GM21576 (cell line): Measurements from ENCODE around the gene CLNK.
A peak's percentile ranks its signal among the peaks of the same experiment; 100 is the strongest.

Experiments used
- ATAC-seq: cut with Tn5 transposase; IDR thresholded peaks from one replicate; pipeline ENCODE4 v1.9.1; 2021; ENCODE audit warnings: mild to moderate bottlenecking, moderate library complexity; ENCODE audit not compliant: unreplicated experiment

Gene CLNK

DNA sequence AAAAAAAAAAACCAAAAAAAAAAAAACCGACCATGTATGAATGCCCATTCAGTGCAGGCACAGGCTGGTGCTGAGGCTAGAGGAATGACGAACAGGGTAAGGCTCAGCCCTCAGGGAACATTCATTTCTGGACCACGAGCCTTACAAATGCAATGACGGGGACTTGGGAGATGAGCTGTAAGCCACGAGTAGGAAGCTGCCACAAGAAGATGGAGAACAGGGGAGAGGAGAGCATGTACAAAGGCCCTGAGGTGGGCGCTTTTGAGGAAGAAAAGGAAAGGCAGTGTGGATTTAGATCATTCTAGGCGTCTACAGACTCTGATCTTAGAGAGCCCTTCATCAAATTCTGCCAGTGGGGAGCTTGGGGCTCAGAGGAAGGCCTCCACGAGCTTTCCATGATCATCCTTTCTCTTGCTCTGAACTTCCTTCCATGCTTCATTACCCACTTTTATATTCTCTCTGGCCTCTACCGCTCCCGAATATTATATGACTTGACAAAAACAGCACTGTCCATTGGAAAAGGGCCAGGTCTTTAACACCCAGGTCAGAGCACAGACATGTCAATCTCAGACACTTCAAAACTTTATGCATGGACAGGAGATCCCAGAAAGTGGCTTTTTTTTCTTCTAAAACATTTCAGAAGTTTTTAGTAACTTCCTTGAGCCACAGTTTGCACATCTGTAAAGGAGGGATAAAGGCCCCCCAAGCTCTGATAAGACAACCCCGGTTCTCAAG, 224.1 kb downstream of the CLNK start:
- ATAC-seq = no peak

DNA sequence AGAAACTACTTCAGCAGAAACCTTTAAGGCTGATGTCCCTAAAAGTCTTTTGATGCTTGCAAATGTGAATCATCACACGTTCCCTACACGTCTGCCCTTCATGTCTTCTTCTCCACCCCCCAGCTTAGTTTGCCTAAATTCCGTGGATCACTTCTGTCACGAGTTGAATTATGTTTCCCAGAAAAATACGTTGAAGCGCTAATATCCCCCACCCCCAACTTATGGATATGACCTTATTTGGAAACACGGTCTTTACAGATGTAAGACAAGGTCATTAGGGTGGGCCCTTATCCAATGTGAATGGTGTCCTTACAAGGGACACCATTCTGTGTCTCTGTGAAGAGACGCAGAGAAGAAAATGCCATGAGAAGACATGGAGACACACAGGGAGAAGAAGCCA, 225.3 kb downstream of the CLNK start:
- no peak for ATAC-seq

DNA sequence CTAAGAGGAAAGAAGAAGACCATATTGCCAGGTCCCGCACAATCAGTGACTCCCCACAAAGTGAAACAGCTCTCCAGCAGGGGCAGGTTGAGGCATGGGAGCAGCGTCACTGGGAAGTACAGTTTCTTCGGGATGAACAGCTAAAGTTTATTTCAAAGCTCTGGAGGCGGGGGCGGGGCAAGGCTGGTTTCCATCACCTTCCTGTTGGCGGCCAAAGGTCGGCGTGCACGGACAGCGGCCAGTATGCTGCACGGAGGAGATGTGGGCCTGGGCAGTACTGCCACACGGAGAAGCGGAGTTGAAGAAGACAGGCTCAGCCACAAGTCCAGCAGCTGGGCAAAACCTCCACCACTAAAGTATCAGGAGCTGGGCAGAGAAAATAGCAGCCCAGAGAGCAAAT, 226.4 kb downstream of the CLNK start:
- ATAC-seq = no peak

DNA sequence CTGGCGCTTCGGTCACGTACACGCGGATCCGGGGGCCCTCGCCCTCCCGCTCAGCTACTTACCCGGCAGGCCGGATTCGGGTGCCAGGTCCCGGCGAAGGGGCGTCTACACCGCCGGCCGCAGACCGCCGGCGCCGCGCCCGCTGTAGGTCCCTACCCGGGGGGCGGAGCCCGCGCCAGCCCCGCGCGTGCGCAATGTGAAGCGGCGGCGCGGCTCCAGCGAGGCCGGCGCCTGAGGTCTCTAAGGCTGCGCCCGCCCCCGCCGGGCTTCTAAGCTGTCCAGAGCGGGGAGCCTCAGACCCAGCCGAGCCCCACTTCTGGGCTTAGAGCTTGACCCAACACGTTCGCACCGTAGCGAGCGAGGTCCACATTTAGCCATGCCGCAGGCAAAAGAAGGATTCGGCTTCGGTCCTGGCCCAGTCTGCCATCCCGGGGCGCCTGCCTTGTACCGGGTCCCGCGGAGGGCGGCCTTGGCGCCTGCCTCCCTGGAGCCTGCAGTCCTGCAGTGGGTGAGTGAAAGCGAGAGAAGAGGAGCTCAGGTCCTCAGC, 227.2 kb downstream of the CLNK start, which contains the start of gene ZNF518B:
Gene ZNF518B (minus strand): TSS at position 172 of the 547 bp plus-strand sequence. CDS start 11,098 bp downstream, outside the sequence.
- ATAC-seq = peak; percentile 78

DNA sequence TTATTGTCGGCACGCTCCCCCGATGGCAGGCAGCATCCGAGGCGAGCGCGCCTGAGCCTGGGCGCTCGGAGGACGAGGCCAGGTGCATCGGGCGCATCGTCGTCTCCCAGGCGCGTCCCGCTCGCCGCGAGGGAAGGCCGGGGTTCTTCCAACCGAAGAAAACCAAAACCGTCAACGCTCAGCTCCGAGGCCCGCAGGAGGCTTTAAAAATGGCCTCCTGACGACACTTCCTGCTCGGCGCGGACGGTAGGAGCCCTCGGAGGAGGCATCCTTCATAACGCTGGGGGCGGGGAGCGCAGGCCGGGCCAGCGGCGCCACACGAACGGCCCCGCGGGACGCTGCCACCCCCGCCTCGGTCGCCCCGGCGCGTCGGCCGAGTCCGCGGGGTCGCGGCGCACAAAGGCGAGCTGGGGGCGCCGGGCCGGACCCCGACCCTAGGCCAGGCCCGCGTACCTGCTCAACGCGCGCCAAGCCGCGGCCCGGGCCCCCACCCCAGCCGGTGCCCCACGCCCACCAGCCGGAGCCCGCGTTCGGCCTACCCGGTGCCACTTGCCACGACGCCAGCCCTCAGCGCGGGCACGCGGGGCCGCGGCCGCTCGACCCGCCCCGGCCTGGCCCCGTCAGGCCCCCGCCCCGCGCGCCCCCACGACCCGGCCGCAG, 227.8 kb downstream of the CLNK start:
- ATAC-seq = peak; percentile 54

DNA sequence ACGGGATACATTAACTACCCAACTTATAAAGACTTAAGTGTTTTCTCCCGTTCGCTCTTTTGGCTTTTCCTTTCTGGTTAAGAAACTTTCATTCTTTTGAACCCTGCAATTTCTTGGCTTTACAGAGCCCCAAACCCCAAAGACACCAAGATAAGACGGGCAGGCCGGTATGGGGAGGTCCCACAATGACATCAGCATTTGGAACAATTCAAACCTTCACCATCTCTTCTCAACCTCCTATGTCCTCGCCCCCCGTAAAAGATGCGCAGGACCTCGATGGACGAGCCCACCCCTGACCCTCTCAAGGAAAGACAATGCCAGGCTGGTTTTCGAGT, 228.3 kb downstream of the CLNK start:
- no peak for ATAC-seq

DNA sequence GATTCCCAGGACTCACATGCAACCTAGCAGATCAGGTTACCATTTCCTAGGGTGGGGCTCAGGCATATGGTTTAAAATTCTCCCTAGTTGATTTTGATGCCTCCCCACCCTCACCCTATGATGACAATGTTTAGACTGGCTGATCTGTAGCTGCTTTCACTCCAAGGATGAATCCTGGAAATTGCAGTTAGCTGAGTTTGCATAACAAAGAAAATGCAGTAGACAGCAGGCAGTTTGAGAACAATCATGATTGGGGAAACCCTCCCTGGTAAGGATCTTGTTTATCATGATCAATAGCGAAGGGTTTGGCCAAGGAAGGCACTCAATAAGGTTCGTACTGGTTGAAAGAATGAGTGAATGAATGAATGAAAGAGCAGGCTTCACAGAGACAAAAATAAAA, 229.4 kb downstream of the CLNK start:
- no peak for ATAC-seq

DNA sequence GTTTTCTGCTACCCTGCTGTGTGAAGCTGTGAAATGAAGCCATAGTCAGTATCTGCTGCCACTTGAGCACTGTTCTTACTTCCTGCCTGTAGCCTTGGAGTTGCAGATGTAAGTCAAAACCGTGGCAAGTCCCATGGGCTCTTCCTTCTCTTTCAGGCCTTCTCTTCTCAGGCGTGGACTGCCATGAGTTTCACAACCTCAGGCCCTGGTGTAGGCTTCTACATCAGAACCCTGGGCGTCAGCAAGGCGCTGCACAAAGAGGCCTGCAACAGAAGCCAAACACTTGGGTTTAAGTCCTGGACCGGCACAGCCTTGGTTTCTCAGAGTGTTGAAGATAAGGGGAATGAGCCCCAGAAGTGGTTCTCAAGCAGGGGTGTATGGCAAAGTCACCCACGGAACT, 229.8 kb downstream of the CLNK start:
- no peak for ATAC-seq

DNA sequence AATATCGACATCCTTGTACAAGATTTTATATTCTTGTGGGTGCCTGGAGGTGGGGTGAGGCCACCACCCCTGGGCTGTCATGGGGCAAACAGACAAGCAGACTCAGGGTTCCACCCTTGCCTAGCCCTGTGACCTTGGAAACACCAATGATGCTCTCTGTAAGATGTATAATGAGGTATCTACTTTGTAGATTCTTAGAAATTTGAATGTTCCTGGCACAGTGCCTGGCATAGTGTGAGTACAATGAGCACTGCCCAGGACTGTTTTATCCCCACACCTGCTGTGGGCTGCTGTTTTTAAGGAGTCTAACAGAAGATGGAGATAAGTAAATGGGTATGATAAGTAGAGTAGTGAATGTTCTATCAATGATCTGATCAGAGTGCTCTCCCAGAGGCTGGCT, 230.4 kb downstream of the CLNK start:
- no peak for ATAC-seq

DNA sequence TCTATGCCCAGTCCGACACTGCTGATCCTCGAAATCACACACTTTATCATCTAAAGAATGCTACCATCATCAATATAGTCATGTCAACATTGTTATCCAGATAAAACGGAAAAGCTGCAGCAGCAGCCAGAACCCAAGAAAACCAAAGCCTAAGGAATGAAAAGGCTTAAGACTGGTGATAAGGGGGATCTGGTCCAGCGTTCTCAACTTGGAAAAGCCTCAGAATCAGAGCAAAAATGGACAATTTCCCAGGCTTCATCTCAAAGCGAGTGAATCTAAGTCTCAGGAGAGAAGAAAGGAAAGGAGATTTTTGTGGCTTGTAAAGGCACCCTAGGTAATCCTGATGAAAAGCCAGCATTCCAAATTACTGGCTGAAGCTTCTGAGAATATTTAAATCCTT, 235.6 kb downstream of the CLNK start:
- no peak for ATAC-seq

DNA sequence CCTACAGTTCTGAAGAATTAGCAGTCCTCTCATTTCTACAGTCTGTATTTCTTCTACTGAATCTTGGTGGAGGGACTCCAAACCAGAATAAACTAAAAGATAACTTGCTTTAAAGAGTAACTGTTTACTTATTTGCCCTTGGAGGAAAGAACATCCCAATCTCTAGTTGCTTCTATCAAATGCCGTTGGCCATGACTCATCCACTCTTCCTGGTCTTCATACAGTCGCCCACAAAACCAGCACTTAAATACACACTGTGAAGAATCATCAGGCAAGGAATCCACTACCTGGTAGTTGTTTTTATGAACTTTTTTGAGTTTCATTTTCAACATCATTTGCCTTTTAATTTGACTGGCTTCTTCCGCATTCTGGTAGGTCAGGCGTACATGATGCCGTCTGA, 241.6 kb downstream of the CLNK start:
- no peak for ATAC-seq

DNA sequence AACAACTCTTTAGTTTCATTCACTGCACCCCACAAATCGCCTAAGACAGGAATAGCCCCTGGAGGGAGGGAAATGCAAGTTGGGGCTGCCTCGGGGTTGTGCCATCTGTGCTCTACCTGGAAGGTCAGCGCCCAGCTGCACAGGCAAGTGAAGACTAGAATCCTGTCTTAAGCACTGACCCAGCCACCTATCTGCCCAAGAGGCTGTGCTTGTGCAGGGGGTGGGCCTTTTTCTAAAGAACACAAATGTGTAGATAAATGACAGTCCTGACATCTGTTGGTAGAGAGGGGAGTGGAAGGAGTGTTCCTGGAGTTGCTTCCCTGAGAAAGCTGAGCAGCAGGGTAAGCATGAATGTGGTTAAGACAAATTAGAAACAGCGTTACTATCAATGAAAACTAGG, 243.1 kb downstream of the CLNK start:
- no peak for ATAC-seq

DNA sequence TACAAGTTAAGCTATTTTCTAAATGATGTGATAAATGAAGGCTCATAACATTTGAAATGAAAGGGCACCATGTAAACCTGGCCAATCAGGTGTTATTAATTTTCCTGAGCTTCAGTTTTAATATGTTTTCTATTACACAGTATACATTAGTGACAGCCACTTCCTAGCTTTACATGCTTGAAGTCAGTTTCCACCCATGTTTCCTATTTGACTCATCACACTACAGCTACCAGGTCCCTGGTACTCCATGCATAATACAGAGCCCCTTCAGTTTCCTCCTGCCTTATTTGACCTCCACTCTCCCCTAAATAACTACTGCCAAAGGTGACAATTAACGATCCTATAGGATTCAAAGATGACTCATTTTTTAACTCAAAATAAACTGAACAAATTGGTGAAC, 245.6 kb downstream of the CLNK start:
- peak; percentile 69 for ATAC-seq

DNA sequence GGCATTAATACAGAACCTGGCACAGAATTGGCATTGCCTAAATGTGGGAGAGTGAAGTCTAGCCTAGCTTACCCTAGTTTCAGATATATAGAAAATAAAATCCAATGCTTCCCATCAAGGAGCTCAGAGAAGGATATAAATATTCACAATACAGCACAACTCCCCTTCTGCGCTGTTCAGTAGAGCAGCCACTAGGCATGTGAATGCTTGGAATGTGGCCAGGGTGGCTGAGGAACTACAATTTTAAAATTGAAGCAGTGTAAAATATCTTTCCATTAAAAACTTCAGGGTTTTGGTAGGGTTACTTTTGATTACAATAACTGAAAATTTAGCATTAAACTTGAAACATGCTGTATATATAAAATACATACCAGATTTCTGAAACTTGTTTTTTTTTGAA, 246.8 kb downstream of the CLNK start:
- ATAC-seq = no peak
